ENCODE measurements around the gene KCNMA1.

GRCh38 chr10:77631241-77631640, 6.4 kb downstream of the KCNMA1 start:
- TF ChIP-seq CTCF (IDR thresholded peaks at IDR 0.05), result no peak
- TF ChIP-seq EZH2 (IDR thresholded peaks at IDR 0.05; ENCODE audit: borderline replicate concordance, insufficient read depth, low read depth, low read length, poor library complexity, severe bottlenecking), result no peak

Measured in B cell (primary cell).